ENCODE results near the gene PFKP. TPM values are rescaled to one million over a fixed set of nuclear protein-coding genes. Genes with fewer than 3 reads are reported as not detected.
A peak's percentile ranks its signal among the peaks of the same experiment; 100 is the strongest.

PFKP gene
- total RNA-seq, 2 experiments from 2014 or later: 217 to 219 TPM

DNA sequence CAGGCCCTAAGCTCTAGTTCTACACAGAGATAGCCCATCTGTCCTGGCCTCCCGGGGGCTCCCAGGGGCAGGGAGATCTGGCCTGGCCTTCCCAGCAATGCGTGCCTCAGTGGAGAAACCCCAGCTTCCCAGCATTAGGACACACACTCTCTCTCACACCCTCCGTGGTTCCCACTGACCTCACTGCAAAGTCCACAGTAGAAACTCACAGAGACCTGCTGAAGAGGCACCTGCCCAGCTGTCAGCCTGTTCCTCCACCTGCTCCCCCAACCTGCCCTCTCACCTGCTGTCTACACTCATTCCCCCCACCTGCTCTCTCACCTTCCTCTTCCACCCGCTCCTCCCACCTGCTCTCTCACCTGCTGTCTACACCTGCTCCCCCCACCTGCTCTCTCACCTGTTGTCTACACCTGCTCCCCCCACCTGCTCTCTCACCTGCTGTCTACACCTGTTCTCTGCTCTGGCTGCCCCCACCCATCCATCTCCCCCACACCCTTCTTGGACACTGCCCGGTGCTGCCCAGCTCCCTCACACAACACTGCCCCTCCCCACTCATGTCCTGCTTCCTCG lies 21.1 kb upstream of the PFKP start:
- no peak overlapping the region for H3K4me3 Mint-ChIP-seq

DNA sequence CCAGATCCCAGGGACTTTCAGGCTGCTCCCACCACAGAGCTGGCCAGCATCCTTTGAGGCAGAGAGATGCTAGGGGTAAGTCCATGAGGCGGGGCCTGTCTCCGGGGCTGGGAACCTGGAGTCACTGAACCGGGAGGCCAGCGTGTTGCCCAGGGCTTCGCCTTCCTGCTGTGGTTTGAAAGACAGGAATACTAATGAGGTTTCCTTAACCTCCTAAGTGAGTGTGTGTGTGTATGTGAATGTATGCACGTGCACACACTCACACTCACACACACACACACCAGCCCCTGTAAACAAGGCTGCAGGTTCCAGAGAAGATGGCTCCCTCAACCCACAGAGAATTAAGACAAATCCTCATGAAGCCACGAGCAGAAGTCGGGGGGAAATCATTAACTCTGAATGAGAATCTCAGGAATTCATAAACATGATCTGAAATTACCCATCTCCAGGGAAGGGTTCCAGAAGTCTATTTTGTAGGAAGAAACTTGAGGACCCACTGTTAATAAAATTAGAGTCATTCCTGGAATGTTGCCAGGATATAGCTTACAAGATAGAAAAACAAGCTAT lies 20.3 kb upstream of the PFKP start:
- TF ChIP-seq, protein P1, sequence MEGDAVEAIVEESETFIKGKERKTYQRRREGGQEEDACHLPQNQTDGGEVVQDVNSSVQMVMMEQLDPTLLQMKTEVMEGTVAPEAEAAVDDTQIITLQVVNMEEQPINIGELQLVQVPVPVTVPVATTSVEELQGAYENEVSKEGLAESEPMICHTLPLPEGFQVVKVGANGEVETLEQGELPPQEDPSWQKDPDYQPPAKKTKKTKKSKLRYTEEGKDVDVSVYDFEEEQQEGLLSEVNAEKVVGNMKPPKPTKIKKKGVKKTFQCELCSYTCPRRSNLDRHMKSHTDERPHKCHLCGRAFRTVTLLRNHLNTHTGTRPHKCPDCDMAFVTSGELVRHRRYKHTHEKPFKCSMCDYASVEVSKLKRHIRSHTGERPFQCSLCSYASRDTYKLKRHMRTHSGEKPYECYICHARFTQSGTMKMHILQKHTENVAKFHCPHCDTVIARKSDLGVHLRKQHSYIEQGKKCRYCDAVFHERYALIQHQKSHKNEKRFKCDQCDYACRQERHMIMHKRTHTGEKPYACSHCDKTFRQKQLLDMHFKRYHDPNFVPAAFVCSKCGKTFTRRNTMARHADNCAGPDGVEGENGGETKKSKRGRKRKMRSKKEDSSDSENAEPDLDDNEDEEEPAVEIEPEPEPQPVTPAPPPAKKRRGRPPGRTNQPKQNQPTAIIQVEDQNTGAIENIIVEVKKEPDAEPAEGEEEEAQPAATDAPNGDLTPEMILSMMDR (IDR thresholded peaks at IDR 0.05): no peak
- Mint-ChIP-seq H3K27ac (no peak overlapping the region), H3K4me1 (ENCODE audit: low read depth) (no peaks in the 10 kb centered on the region), H3K27me3 (peaks cover 6% of the 10 kb centered on the region), H3K9me3 (no peaks in the 10 kb centered on the region), H3K36me3 (ENCODE audit: low read depth) (no peaks in the 10 kb centered on the region), H3K4me3 (no peak overlapping the region)
- intact Hi-C loops (cut with micrococcal nuclease): no loop called here
- ATAC-seq (no peak), DNase-seq (no peak)
- ChIA-PET CTCF (no interaction called here), POLR2A (no interaction called here)

More for the DNA sequence above, 21.1 kb upstream of the PFKP start:
- intact Hi-C loops (cut with micrococcal nuclease): no loop called here
- ChIA-PET CTCF (no interaction called here), POLR2A (no interaction called here)
- peaks cover 6% of the 10 kb centered on the region for H3K27me3 Mint-ChIP-seq
- ATAC-seq (no peak), DNase-seq (no peak)
- H3K9me3 Mint-ChIP-seq: no peaks in the 10 kb centered on the region
- H3K4me1 Mint-ChIP-seq (ENCODE audit: low read depth): no peaks in the 10 kb centered on the region
- no peak overlapping the region for H3K27ac Mint-ChIP-seq
- TF ChIP-seq, protein P1 (IDR thresholded peaks at IDR 0.05): no peak
- no peaks in the 10 kb centered on the region for H3K36me3 Mint-ChIP-seq (ENCODE audit: low read depth)

DNA sequence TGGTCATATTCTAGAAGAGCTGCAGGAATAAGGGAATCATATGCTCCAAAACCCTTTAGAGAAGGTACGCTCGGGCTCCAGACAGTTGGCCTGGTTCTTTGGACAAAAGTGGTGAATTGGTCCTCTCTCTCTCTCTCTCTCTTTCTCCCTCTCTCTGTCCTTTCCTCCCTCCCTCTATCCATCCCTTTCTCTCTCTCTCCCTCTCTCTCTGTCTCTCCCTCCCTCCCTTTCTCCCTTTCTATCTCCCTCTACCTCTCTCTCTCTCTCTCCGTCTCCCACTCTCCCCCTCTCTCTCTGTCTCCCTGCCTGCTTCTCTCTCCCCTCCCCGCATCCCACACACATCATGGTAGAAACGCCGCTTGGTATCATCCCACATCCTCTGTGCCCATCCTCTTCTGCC lies 19.8 kb upstream of the PFKP start:
- no peak overlapping the region for H3K27ac Mint-ChIP-seq
- ATAC-seq: no peak
- intact Hi-C loops (cut with micrococcal nuclease): no loop called here
- H3K9me3 Mint-ChIP-seq: no peaks in the 10 kb centered on the region
- no peak overlapping the region for H3K4me3 Mint-ChIP-seq
- DNase-seq: no peak
- H3K27me3 Mint-ChIP-seq: peaks cover 6% of the 10 kb centered on the region
- no peaks in the 10 kb centered on the region for H3K36me3 Mint-ChIP-seq (ENCODE audit: low read depth)
- no peaks in the 10 kb centered on the region for H3K4me1 Mint-ChIP-seq (ENCODE audit: low read depth)
- POLR2A ChIA-PET: no interaction called here
- TF ChIP-seq, protein P1 (IDR thresholded peaks at IDR 0.05): no peak
- CTCF ChIA-PET: no interaction called here

DNA sequence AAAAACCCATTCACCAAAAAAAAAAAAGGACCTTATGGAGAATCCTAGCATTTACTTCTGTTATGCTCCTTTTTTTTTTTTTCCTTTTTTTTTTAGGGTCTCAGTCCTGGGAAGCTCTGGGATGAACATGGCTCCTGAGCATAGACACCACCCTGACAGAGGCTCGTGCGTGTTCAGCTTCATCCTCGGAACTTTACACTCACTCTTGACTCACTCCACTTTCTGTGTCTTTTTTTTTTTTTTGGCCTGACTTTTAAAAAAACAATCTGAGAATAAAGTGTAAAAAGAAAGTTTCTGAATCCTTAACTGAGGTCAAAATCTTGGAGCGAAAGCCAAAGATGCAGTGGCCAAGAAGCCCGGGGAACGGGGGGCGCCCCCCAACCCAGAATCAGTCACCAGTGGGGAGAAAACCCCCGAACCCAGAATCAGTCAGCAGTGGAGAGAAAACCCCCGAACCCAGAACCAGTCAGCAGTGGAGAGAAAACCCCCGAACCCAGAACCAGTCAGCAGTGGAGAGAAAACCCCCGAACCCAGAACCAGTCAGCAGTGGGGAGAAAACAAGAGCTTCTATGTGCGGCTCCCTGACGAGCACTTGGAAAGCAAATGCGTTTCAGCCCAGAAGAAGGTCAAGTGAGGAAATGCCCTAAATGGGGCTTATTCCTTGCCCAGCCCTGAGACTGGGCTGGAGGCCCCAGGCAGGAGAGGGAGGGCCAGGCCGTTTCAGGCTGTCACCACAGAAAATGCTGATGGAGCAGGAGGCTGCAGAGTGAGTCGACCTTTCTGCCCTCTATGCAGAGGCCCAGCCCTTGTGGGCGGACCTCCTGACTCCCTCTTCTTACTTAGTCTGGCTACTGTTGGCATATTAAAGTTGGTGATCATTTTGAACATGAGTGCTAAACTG lies 19.0 kb upstream of the PFKP start:
- intact Hi-C loops (cut with micrococcal nuclease): no loop called here
- no peaks in the 10 kb centered on the region for H3K4me1 Mint-ChIP-seq (ENCODE audit: low read depth)
- H3K27me3 Mint-ChIP-seq: peaks cover 6% of the 10 kb centered on the region
- DNase-seq (no peak), ATAC-seq (peak; percentile 56)
- H3K36me3 Mint-ChIP-seq (ENCODE audit: low read depth): no peaks in the 10 kb centered on the region
- no peak overlapping the region for H3K4me3 Mint-ChIP-seq
- no peaks in the 10 kb centered on the region for H3K9me3 Mint-ChIP-seq
- ChIA-PET CTCF (no interaction called here), POLR2A (no interaction called here)
- TF ChIP-seq, protein P1 (IDR thresholded peaks at IDR 0.05): no peak
- H3K27ac Mint-ChIP-seq: no peak overlapping the region

DNA sequence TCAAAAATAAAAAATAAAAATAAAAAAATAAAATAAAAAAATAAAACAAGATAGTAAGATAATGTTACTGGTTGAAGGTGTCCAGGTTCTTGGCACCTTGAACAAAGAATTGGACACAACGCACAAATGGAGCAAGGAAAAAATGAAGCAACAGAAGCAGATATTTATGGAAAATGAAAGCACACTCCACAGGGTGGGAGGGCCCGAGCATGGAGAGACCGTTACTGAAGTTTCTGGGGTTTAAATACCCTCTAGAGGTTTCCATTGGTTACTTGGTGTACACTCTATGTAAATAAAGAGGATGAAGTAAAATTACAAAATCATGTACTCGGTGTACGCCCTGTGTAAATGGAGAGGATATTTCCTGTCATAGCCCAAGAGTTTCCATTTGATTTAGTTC lies 15.7 kb upstream of the PFKP start:
- peaks cover 6% of the 10 kb centered on the region for H3K4me1 Mint-ChIP-seq (ENCODE audit: low read depth)
- H3K36me3 Mint-ChIP-seq (ENCODE audit: low read depth): no peaks in the 10 kb centered on the region
- CTCF ChIA-PET: no interaction called here
- ATAC-seq (no peak), DNase-seq (no peak)
- no peaks in the 10 kb centered on the region for H3K9me3 Mint-ChIP-seq
- intact Hi-C loops (cut with micrococcal nuclease): no loop called here
- peaks cover 17% of the 10 kb centered on the region for H3K27me3 Mint-ChIP-seq
- POLR2A ChIA-PET: no interaction called here
- no peak overlapping the region for H3K27ac Mint-ChIP-seq
- no peak overlapping the region for H3K4me3 Mint-ChIP-seq
- TF ChIP-seq, protein P1 (IDR thresholded peaks at IDR 0.05): no peak

Measured in activated CD8-positive, alpha-beta T cell treated with anti-CD3 and anti-CD28 coated beads for 36 hours (primary cell).